Suprapubic skin (tissue), 3 donors: ENCODE data around the gene GPSM1.

Source experiments
- POLR2A ChIP-seq, 2 donors: fragments of 450-650 bp; IDR thresholded peaks; one replicate each; pipeline ENCODE4 v1.6.1; 2017; ENCODE audit warnings: antibody characterized with exemption in 2 of 2, mild to moderate bottlenecking in 2 of 2, moderate library complexity in 2 of 2
- TF ChIP-seq, protein P1 (sequence below), 2 donors: fragments of 200-600 bp in 1 of 2; fragments of 450-650 bp in 1 of 2; sonication (generic) in 1 of 2; IDR thresholded peaks; one replicate each; pipeline ENCODE4 v1.5.1; 2016 to 2019; ENCODE audit warnings: antibody characterized with exemption in 2 of 2, mild to moderate bottlenecking in 1 of 2, moderate library complexity in 1 of 2

GRCh38 chr9:136284311-136284710, 43.0 kb upstream of the GPSM1 start:
- TF ChIP-seq, protein P1, sequence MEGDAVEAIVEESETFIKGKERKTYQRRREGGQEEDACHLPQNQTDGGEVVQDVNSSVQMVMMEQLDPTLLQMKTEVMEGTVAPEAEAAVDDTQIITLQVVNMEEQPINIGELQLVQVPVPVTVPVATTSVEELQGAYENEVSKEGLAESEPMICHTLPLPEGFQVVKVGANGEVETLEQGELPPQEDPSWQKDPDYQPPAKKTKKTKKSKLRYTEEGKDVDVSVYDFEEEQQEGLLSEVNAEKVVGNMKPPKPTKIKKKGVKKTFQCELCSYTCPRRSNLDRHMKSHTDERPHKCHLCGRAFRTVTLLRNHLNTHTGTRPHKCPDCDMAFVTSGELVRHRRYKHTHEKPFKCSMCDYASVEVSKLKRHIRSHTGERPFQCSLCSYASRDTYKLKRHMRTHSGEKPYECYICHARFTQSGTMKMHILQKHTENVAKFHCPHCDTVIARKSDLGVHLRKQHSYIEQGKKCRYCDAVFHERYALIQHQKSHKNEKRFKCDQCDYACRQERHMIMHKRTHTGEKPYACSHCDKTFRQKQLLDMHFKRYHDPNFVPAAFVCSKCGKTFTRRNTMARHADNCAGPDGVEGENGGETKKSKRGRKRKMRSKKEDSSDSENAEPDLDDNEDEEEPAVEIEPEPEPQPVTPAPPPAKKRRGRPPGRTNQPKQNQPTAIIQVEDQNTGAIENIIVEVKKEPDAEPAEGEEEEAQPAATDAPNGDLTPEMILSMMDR (IDR thresholded peaks at IDR 0.05): no peak
- no peak for TF ChIP-seq POLR2A (IDR thresholded peaks at IDR 0.05)
